RWPE1 (cell line): ENCODE measurements around the gene FGF9.
A peak's percentile ranks its signal among the peaks of the same experiment; 100 is the strongest.

ENCODE experiments used
- CTCF ChIA-PET: fragments of 350-600 bp; sonication (Branson Sonifier 250); formaldehyde crosslinking; extraction: SDS; loops from one replicate; lab custom pipeline; 2021; lab: Yijun Ruan, JAX
- POLR2A ChIA-PET: fragments of 400-600 bp; formaldehyde crosslinking; extraction: SDS; loops from one replicate; lab custom pipeline; 2020; ENCODE audit warnings: antibody characterized with exemption; ENCODE audit not compliant: low non-redundant PET; lab: Yijun Ruan, JAX
- DNase-seq: peaks from one replicate; pipeline ENCODE4 v3.0.0; 2012; ENCODE audit warnings: low spot score
- H3K27ac ChIP-seq: fragments of 450-650 bp; 2 replicates; pipeline ENCODE4 v1.5.1; 2017
- CTCF ChIP-seq: fragments of 450-650 bp; conservative IDR thresholded peaks from 2 replicates; pipeline ENCODE4 v1.5.1; 2017; ENCODE audit warnings: low read depth, mild to moderate bottlenecking

The FGF9 gene

GRCh38 chr13:21670883-21671619 lies at the start of gene FGF9:
TSS of gene FGF9 (plus strand) at chr13:21671073. CDS start at chr13:21671913, 840 bp downstream.
- ChIA-PET CTCF (interaction anchor here (0.7 kb wide), 1 partner anchor 358 kb away, joined by 3 read pairs; no protein-coding TSS in a partner anchor), POLR2A (no interaction called here)
- peak within 1 kb of the TSS; percentile 70 for H3K27ac ChIP-seq
- DNase-seq: peak; percentile 71
- TF ChIP-seq CTCF: no peak

- DNase-seq: peak; percentile 55
- peak; percentile 80 for TF ChIP-seq CTCF
- ChIA-PET CTCF (interaction anchor here (0.6 to 1.0 kb wide), 7 partner anchors 9 to 1736 kb away, joined by 3 to 7 read pairs (median 4); no protein-coding TSS in a partner anchor), POLR2A (interaction anchor here (0.5 kb wide), 1 partner anchor 619 kb away, joined by 3 read pairs; no protein-coding TSS in a partner anchor)
- H3K27ac ChIP-seq: no peak overlapping the region
Observed at GRCh38 chr13:21625366-21625765, 45.5 kb upstream of the FGF9 start.

GRCh38 chr13:21632196-21632595 lies 38.7 kb upstream of the FGF9 start:
- POLR2A ChIA-PET: no interaction called here
- TF ChIP-seq CTCF: no peak
- no peak for DNase-seq
- no peak overlapping the region for H3K27ac ChIP-seq
- CTCF ChIA-PET: no interaction called here

- no peak for DNase-seq
- POLR2A ChIA-PET: no interaction called here
- CTCF ChIA-PET: interaction anchor here (0.6 to 1.0 kb wide), 2 partner anchors 33 to 132 kb away, joined by 3 read pairs; no protein-coding TSS in a partner anchor
- no peak for TF ChIP-seq CTCF
- 0 out of 2 replicates have a peak overlapping the region, but pooled peaks have one; percentile 14 for H3K27ac ChIP-seq
Observed at GRCh38 chr13:21636656-21637055, 34.2 kb upstream of the FGF9 start.

- peak; percentile 96 for DNase-seq
- POLR2A ChIA-PET: no interaction called here
- CTCF ChIA-PET: interaction anchor here (0.6 to 1.5 kb wide), 8 partner anchors 12 to 342 kb away, joined by 3 to 8 read pairs (median 3); no protein-coding TSS in a partner anchor
- TF ChIP-seq CTCF: no peak
- H3K27ac ChIP-seq: peak overlapping the region; percentile 78
Observed at GRCh38 chr13:21637296-21637695, 33.6 kb upstream of the FGF9 start.

GRCh38 chr13:21638319-21639282 lies 32.3 kb upstream of the FGF9 start:
- peak; percentile 81 for TF ChIP-seq CTCF
- ChIA-PET CTCF (interaction anchor here (0.5 to 1.5 kb wide), 18 partner anchors 13 to 753 kb away, joined by 3 to 8 read pairs (median 4); no protein-coding TSS in a partner anchor), POLR2A (no interaction called here)
- H3K27ac ChIP-seq: peak overlapping the region; percentile 78
- DNase-seq: peak; percentile 60
